ENCODE measurements around the gene ALOXE3. TPM values are rescaled to one million over a fixed set of nuclear protein-coding genes. Genes with fewer than 3 reads are reported as not detected.

Gene ALOXE3
- total RNA-seq, 1 donor from 2014 or later, result not detected

DNA sequence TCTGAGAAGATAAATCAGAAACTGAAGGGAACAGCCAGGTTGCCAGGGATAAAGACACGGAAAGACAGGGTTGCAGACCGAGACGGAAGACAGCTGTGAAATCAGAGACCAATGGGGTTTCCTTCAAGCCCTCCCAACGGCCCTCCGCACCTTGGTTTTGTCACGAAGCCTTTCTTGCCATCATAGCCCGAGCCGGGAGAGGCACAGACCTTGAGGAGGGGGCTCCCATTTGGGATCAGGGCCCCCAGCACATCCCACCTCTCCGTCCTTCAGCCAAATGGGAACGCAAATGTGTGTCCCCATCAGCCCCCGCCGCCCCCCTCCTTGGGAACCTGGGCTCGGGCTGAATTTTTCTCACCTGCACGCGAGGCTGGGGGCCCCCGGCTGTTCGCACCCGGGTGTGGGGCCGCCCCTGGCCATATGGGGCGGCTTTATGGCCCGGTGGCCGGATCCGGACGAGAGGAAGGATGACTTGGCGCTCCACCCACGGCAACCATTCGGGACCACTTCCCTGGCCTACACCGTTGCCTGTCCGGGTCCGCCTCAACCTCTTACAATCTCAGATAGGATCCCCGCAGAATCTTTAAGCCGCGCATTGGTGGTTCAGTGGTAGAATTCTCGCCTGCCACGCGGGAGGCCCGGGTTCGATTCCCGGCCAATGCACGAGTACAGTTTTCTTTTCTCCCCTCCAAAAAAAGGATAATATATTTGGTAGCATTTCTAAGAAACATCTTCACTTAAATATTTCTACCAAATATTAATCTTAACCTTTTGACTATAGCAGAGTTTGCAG, 7.0 kb upstream of the ALOXE3 start:
- peaks cover 32% of the 10 kb centered on the region for H3K4me1 Mint-ChIP-seq
- Histone ChIP-seq H3K27me3 (peaks cover 82% of the 10 kb centered on the region), H3K4me2 (peak overlapping the region; percentile 90), H3K9ac (no peak overlapping the region), H3K9me3 (ENCODE audit: low read depth) (no peaks in the 10 kb centered on the region), H4K20me1 (ENCODE audit: low read depth) (peaks cover 24% of the 10 kb centered on the region), H3F3A (ENCODE audit: low read depth) (peaks cover 64% of the 10 kb centered on the region), H3K36me3 (no peaks in the 10 kb centered on the region), H3K27ac (no peak overlapping the region), H3K4me3 (peak overlapping the region; percentile 75), H3K4me1 (peaks cover 14% of the 10 kb centered on the region), H2AFZ (replicated peaks) (no peak overlapping the region), H3K79me2 (ENCODE audit: low read depth) (no peaks in the 10 kb centered on the region)
- peak overlapping the region; percentile 97 for H3K27ac Mint-ChIP-seq
- H3K9me3 Mint-ChIP-seq, result peaks cover 13% of the 10 kb centered on the region
- H3K36me3 Mint-ChIP-seq, result peaks cover 4% of the 10 kb centered on the region
- H3K4me3 Mint-ChIP-seq, result peak overlapping the region; percentile 91
- peak; percentile 1 for TF ChIP-seq EZH2phosphoT487 (IDR thresholded peaks at IDR 0.05)
- TF ChIP-seq, protein P1, sequence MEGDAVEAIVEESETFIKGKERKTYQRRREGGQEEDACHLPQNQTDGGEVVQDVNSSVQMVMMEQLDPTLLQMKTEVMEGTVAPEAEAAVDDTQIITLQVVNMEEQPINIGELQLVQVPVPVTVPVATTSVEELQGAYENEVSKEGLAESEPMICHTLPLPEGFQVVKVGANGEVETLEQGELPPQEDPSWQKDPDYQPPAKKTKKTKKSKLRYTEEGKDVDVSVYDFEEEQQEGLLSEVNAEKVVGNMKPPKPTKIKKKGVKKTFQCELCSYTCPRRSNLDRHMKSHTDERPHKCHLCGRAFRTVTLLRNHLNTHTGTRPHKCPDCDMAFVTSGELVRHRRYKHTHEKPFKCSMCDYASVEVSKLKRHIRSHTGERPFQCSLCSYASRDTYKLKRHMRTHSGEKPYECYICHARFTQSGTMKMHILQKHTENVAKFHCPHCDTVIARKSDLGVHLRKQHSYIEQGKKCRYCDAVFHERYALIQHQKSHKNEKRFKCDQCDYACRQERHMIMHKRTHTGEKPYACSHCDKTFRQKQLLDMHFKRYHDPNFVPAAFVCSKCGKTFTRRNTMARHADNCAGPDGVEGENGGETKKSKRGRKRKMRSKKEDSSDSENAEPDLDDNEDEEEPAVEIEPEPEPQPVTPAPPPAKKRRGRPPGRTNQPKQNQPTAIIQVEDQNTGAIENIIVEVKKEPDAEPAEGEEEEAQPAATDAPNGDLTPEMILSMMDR (IDR thresholded peaks at IDR 0.05), result no peak
- no peak for TF ChIP-seq EZH2 (IDR thresholded peaks at IDR 0.05)
- peak; percentile 84 for DNase-seq (ENCODE audit: low spot score)
- H3K27me3 Mint-ChIP-seq (ENCODE audit: insufficient read depth, low read depth), result peaks cover 67% of the 10 kb centered on the region

DNA sequence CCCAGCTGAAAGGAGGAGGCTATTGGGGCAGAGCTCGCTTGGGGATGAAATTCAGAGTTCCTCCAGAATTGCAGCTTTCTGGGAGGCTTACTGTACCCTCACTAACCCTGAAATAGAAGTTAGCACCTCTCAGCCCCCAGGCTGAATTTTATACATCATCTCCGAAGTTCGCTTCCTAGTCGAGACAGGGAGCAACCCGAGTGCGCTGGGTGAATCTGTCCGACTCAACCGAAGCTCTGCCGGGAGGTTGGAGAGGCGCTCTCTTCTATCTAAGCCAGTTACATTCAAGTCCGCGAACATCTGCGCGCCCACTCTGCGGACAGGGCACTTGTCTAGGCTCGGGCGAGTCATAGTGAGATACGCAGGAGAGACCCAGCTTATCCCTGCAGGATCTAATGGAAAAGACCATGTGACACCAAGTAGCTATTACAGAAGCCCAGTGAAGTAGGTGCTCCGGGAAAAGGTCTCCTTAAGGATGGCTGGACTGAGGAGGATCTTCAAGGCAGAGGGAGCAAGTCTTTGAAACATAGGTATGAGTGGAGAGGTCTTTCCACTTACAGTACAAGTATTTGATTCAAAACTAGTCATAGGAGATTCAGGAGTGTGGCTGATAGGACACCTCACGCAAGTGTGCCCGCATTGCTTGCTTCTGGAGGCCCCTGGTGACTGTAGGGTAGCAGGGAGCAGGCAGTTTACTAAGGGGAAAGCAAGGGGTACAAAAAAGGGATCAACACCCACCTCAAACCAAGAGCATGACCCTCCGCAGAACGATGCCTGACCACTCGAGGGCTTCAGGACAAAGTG, 6.2 kb upstream of the ALOXE3 start:
- H3F3A ChIP-seq (ENCODE audit: low read depth), result peaks cover 71% of the 10 kb centered on the region
- H3K27ac ChIP-seq, result no peak overlapping the region
- Mint-ChIP-seq H3K27ac (peak overlapping the region; percentile 84), H3K4me1 (peaks cover 40% of the 10 kb centered on the region), H3K4me3 (peak overlapping the region; percentile 91), H3K36me3 (peaks cover 4% of the 10 kb centered on the region), H3K9me3 (peaks cover 18% of the 10 kb centered on the region), H3K27me3 (ENCODE audit: insufficient read depth, low read depth) (peaks cover 70% of the 10 kb centered on the region)
- no peaks in the 10 kb centered on the region for H3K9me3 ChIP-seq (ENCODE audit: low read depth)
- no peaks in the 10 kb centered on the region for H3K36me3 ChIP-seq
- DNase-seq (ENCODE audit: low spot score), result peak; percentile 46
- TF ChIP-seq EZH2 (IDR thresholded peaks at IDR 0.05) (no peak), EZH2phosphoT487 (IDR thresholded peaks at IDR 0.05) (no peak)
- TF ChIP-seq, protein P1 (IDR thresholded peaks at IDR 0.05), result no peak
- no peak overlapping the region for H3K9ac ChIP-seq
- peaks cover 74% of the 10 kb centered on the region for H3K27me3 ChIP-seq
- H3K4me3 ChIP-seq, result peak overlapping the region; percentile 75
- H2AFZ ChIP-seq (replicated peaks), result peak overlapping the region; percentile 71
- H4K20me1 ChIP-seq (ENCODE audit: low read depth), result peaks cover 28% of the 10 kb centered on the region
- peaks cover 14% of the 10 kb centered on the region for H3K4me1 ChIP-seq
- peak overlapping the region; percentile 90 for H3K4me2 ChIP-seq
- no peaks in the 10 kb centered on the region for H3K79me2 ChIP-seq (ENCODE audit: low read depth)

- Mint-ChIP-seq H3K27me3 (ENCODE audit: insufficient read depth, low read depth) (peaks cover 77% of the 10 kb centered on the region), H3K4me1 (peaks cover 44% of the 10 kb centered on the region), H3K9me3 (peaks cover 23% of the 10 kb centered on the region), H3K27ac (peak within 1 kb of the TSS; percentile 84), H3K36me3 (peaks cover 7% of the 10 kb centered on the region), H3K4me3 (peak within 1 kb of the TSS; percentile 91)
- peaks cover 14% of the 10 kb centered on the region for H3K4me1 ChIP-seq
- H3K36me3 ChIP-seq, result no peaks in the 10 kb centered on the region
- peak within 1 kb of the TSS; percentile 75 for H3K4me3 ChIP-seq
- H3K79me2 ChIP-seq (ENCODE audit: low read depth), result no peaks in the 10 kb centered on the region
- no peaks in the 10 kb centered on the region for H3K9me3 ChIP-seq (ENCODE audit: low read depth)
- H4K20me1 ChIP-seq (ENCODE audit: low read depth), result peaks cover 28% of the 10 kb centered on the region
- peak within 1 kb of the TSS; percentile 71 for H2AFZ ChIP-seq (replicated peaks)
- H3K27me3 ChIP-seq, result peaks cover 67% of the 10 kb centered on the region
- peak; percentile 82 for DNase-seq (ENCODE audit: low spot score)
- H3K9ac ChIP-seq, result no peak within 1 kb of the TSS
- H3F3A ChIP-seq (ENCODE audit: low read depth), result peaks cover 76% of the 10 kb centered on the region
- TF ChIP-seq EZH2 (IDR thresholded peaks at IDR 0.05) (peak; percentile 55), EZH2phosphoT487 (IDR thresholded peaks at IDR 0.05) (peak; percentile 54)
- TF ChIP-seq, protein P1 (IDR thresholded peaks at IDR 0.05), result no peak
- H3K4me2 ChIP-seq, result peak within 1 kb of the TSS; percentile 90
- H3K27ac ChIP-seq, result no peak within 1 kb of the TSS
Observed at GRCh38 chr17:8123695-8124349, 5.5 kb upstream of the ALOXE3 start, which contains the start of gene HES7. HES7 (minus strand) TSS chr17:8124106; CDS start chr17:8124084, 22 bp downstream.

Data from neural progenitor cell (in vitro differentiated cells).